ENCODE results near the gene PCED1A.
"Not testable (repeated sequence)": the region's sequence is repeated elsewhere in the genome, so short reads cannot be mapped to it uniquely, and the experiment has no call there.

The PCED1A gene

DNA sequence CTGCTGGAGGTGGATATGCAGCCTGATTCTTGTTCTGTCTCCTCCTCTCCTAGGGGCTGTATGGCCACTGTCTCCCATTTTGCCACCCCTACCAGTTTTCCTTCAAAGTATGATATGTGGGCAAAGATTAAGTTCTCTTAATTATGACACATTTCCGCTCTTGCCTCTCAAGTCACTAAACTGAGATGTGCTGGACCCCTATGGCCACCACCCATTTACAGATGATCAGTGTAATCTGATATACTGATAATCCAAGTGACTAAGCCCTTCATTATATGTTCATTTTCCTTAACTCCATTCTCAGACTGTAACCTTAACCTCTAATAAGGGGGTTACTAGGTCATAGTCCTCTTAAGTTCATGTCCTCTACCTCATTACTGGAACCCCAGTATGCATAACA is 26.4 kb downstream of the PCED1A start:
- no peak for DNase-seq
- TF ChIP-seq GATA1 (IDR thresholded peaks at IDR 0.05; ENCODE audit: low read depth, low read length) (no peak), POLR2A (IDR thresholded peaks at IDR 0.05; ENCODE audit: low read length) (no peak)

DNA sequence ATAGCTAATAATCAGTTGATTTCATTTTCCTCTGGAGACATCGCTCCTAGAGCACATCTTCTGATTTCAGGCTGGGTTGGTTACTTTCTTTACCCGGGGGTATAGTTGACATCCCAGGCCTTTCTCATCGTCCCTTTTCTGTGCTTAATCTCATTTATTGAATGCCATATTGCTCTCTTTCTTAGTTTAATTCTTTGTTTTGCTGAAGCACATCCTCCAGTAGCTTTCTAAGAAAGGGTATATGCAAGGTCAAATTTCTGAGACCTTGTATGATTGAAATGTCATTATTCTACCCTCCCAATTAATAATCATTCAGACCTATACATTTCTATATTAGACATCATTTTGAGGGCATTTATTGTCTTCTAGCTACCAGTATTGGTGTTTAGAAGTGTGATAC is 28.3 kb downstream of the PCED1A start:
- DNase-seq: no peak
- TF ChIP-seq GATA1 (IDR thresholded peaks at IDR 0.05; ENCODE audit: low read depth, low read length) (no peak), POLR2A (IDR thresholded peaks at IDR 0.05; ENCODE audit: low read length) (no peak)

DNA sequence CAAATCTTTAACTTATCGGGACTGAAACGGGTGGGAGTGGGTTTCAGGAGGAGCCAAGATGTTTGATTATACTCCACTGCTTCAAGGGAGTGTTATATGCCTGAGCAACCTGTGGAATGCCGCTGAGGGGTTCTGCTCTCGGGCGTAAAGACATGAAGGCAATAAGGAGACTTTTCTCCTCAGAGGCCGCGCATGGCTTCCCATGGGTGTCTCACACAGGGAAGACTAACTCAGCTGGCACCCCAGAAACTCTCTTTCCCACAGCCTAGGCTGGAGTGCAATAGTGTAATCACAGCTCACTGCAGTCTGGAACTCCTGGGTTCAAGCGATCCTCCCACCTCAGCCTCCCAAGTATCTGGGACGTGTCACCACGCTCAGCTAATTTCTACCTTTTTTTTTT is 30.8 kb downstream of the PCED1A start:
- no peak for DNase-seq
- TF ChIP-seq GATA1 (IDR thresholded peaks at IDR 0.05; ENCODE audit: low read depth, low read length): no peak
- TF ChIP-seq POLR2A (IDR thresholded peaks at IDR 0.05; ENCODE audit: low read length): no peak

- DNase-seq: not testable (repeated sequence)
These were observed 32.5 kb downstream of the PCED1A start for GRCh38 chr20:2807929-2808328.

- DNase-seq: no peak
- no peak for TF ChIP-seq GATA1 (IDR thresholded peaks at IDR 0.05; ENCODE audit: low read depth, low read length)
These were observed 33.4 kb downstream of the PCED1A start for GRCh38 chr20:2807019-2807418.

GRCh38 chr20:2806351-2806701 is 34.1 kb downstream of the PCED1A start:
- no peak for DNase-seq
- TF ChIP-seq POLR2A (IDR thresholded peaks at IDR 0.05; ENCODE audit: low read length) (no peak), GATA1 (IDR thresholded peaks at IDR 0.05; ENCODE audit: low read depth, low read length) (no peak)

DNA sequence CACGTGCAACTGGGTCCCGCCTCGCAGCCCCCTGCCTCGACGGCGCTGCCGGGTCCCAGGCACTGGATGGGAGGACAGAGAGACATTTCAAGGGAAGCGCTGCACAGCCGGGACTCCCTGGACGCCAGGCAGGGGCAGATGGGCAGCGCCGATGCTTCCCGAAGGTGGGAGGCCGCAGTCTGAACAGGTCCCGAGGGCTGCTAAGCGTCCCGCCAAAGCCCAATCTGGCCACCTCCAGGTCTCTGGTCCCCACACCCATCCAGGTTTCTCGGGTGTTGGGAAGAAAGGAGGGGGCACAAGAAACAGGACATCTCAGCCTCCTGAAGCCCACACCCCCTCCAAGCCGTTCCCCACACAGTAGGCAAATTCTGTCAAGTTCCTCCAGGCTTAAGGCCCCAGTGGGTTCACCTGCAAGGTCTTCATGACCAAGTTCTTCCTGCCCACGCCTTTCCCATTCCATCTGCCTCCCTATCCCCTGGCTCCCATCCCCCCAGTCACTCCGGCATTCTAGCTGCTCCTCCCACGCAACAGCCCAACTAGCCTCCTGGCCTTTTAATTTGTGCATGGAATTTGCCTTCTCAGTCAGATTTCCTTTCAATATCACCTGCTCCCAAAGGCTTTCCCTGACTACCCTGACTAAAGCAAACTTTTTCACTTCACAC is 34.6 kb downstream of the PCED1A start:
- TF ChIP-seq POLR2A (IDR thresholded peaks at IDR 0.05; ENCODE audit: low read length) (no peak), GATA1 (IDR thresholded peaks at IDR 0.05; ENCODE audit: low read depth, low read length) (no peak)
- DNase-seq: no peak

GRCh38 chr20:2804852-2805688 is 35.4 kb downstream of the PCED1A start:
- no peak for TF ChIP-seq GATA1 (IDR thresholded peaks at IDR 0.05; ENCODE audit: low read depth, low read length)
- no peak for TF ChIP-seq POLR2A (IDR thresholded peaks at IDR 0.05; ENCODE audit: low read length)
- DNase-seq: no peak

DNA sequence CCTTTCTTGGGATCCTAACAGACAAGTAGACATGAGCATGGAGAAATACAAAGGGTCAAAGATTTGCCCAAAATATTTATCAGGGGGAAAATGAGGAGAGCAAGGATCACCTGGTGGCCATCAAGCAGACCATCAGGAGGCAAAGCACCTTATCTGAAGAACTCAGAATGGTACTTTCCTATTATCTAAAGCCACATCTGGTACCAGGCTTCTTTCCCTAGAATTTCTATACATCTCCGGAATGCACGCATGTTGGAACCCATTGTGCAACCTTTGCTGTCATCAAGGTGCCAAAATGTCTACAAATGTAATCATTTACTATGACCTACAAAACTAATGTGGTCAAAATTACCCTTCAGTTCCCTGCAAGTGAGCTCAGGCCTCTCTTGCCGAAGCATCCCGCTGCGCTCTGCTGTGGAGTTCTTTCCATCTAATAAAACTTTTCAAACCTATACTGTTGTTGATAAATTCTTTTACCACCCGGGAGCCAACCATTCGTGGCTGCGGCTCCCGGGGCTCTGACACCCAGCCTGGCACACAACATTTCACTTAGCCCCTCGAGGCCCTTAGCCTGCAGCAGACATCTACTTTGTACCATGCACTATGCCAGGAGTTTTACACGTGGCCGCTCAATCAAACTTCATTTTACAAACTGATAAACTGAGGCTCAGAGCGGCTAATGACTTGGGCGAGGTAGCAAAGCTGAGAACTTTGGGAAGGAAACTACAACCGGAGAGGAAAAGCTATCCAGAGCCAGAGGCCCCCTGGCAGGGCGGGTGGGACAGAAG is 36.2 kb downstream of the PCED1A start:
- TF ChIP-seq POLR2A (IDR thresholded peaks at IDR 0.05; ENCODE audit: low read length): no peak
- no peak for TF ChIP-seq GATA1 (IDR thresholded peaks at IDR 0.05; ENCODE audit: low read depth, low read length)
- DNase-seq: no peak

- TF ChIP-seq POLR2A (IDR thresholded peaks at IDR 0.05; ENCODE audit: low read length): no peak
- TF ChIP-seq GATA1 (IDR thresholded peaks at IDR 0.05; ENCODE audit: low read depth, low read length): no peak
- no peak for DNase-seq
These were observed 39.1 kb downstream of the PCED1A start for GRCh38 chr20:2801286-2801728.

DNA sequence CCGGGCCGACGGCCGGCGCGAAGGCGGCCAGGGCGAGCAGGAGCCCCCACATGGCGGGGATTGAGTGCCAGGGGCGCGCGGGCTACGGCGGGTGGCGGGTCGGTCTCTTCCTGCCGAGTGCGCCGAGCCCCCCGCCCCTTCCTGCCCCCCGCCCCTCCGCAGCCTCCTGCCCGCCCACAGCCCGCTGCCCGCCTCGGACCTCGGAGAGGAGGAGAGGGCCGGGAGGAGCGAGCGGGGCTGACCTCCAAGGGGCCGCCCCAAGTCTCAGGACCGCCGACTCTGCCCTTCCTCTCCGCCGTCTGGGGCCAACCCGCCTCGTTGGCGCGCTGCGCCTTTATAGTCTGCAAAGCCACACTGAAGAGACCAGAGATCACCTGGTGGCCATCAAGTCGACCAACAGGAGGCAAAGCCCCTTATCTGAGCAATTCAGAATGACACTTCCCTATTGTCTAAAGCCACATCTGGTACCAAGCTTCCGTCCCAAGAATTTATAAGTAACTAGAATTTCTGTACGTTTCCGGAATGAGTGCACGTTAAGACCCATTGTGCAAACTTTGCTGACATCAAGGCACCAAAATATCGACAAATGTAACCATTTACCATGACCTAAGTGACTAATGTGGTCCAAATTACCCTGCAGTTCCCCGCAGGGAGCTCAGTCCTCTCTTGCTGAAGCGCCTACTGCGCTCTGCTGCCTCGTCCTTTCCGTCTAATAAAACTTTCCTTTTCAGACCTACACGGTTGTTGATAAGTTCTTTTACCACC is 39.8 kb downstream of the PCED1A start, which contains the start of gene CPXM1:
Gene CPXM1, minus strand, starts transcription at position 107 of the 765 bp plus-strand sequence. Its CDS starts 55 bp downstream, at position 52.
- DNase-seq: no peak

DNA sequence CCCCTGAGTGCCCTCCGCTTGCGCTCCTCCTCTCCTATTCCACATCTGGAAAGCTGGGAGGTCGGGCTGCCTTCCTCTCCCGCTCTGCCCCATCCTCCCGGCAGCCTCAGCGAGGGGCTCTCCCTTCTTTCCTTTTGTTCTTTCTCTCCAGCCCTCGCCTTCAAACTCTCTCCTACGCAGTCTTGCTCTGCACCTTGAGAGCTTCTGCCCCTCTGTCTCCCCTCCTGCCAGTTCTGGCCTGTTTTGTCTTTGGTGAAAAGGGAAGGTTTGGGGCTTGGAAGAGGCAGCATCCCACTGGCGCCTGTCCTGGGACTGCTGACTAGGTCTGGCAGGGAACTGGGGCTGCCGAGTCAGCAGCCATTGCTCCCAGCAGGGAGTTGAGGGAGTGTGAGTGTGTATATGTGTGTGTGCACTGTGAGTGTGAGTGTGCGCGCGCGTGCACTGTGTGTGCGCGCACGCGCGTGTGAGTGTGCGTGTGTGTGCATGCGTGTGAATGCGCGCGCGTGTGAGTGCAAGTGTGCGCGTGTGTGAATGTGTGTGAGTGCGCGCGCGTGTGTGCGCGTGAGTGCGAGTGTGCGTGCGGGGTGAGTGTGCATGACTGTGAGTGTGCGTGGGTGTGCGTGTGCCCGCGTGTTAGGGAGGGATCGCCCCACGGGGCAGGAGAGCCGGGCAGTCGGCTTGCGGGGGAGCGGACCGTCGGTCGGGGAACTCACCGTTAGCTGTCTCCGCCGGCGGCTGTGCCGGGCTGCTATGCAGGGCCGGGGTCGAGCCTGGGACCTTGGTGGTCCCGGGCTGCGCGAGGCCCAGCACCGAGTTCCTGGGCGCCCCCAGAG is 40.6 kb downstream of the PCED1A start:
- no peak for DNase-seq
- TF ChIP-seq GATA1 (IDR thresholded peaks at IDR 0.05; ENCODE audit: low read depth, low read length) (no peak), POLR2A (IDR thresholded peaks at IDR 0.05; ENCODE audit: low read length) (no peak)

More for the DNA sequence above, 39.8 kb downstream of the PCED1A start, which contains the start of gene CPXM1:
- TF ChIP-seq POLR2A (IDR thresholded peaks at IDR 0.05; ENCODE audit: low read length) (no peak), GATA1 (IDR thresholded peaks at IDR 0.05; ENCODE audit: low read depth, low read length) (no peak)

DNA sequence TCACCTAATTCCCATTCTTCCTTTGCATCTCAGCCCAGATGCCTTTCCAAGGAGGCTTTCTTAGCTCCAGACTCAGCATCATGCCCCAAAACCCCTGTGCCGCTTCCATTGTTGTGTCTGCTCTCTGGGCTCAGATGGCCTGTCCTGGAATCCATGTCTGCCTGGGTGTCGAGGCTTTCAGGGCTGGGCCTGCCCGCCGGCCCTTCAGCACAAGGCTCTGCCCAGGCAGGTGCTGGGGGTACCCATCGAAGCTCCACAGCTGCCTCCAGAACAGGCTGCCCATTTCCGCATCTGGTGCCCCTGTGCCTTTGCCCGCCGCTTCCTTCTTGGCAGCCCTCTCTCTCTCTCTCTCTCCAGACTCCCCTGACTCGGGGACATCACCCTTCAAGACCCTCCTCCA is 41.2 kb downstream of the PCED1A start:
- TF ChIP-seq POLR2A (IDR thresholded peaks at IDR 0.05; ENCODE audit: low read length) (no peak), GATA1 (IDR thresholded peaks at IDR 0.05; ENCODE audit: low read depth, low read length) (no peak)
- no peak for DNase-seq
